ENCODE data around the gene ANKRD52. TPM values are rescaled to one million over a fixed set of nuclear protein-coding genes. Genes with fewer than 3 reads are reported as not detected.
"Not testable (repeated sequence)": the region's sequence is repeated elsewhere in the genome, so short reads cannot be mapped to it uniquely, and the experiment has no call there.

The ANKRD52 gene
- total RNA-seq, 2 donors from 2014 or later, result 18.5 to 29.0 TPM

- no peaks in the 10 kb centered on the region for H3K27me3 ChIP-seq (replicated peaks; ENCODE audit: insufficient read depth)
- TF ChIP-seq POLR2A (IDR thresholded peaks at IDR 0.05) (no peak), POLR2AphosphoS5 (IDR thresholded peaks at IDR 0.05) (no peak)
- TF ChIP-seq, protein P1, sequence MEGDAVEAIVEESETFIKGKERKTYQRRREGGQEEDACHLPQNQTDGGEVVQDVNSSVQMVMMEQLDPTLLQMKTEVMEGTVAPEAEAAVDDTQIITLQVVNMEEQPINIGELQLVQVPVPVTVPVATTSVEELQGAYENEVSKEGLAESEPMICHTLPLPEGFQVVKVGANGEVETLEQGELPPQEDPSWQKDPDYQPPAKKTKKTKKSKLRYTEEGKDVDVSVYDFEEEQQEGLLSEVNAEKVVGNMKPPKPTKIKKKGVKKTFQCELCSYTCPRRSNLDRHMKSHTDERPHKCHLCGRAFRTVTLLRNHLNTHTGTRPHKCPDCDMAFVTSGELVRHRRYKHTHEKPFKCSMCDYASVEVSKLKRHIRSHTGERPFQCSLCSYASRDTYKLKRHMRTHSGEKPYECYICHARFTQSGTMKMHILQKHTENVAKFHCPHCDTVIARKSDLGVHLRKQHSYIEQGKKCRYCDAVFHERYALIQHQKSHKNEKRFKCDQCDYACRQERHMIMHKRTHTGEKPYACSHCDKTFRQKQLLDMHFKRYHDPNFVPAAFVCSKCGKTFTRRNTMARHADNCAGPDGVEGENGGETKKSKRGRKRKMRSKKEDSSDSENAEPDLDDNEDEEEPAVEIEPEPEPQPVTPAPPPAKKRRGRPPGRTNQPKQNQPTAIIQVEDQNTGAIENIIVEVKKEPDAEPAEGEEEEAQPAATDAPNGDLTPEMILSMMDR (IDR thresholded peaks at IDR 0.05), result no peak
- no peak overlapping the region for H3K27ac ChIP-seq
- intact Hi-C loops (cut with DNase I), result no loop called here
- H3K4me3 ChIP-seq, result no peak overlapping the region
- DNase-seq (ENCODE audit: low spot score), result no peak
- H3K4me1 ChIP-seq (replicated peaks), result no peaks in the 10 kb centered on the region
- peaks cover 6 to 14% of the 10 kb centered on the region in 2 donors for H3K36me3 ChIP-seq
- H3K9me3 ChIP-seq, result no peaks in the 10 kb centered on the region
These were observed 53.9 kb downstream of the ANKRD52 start for GRCh38 chr12:56204275-56204674.

DNA sequence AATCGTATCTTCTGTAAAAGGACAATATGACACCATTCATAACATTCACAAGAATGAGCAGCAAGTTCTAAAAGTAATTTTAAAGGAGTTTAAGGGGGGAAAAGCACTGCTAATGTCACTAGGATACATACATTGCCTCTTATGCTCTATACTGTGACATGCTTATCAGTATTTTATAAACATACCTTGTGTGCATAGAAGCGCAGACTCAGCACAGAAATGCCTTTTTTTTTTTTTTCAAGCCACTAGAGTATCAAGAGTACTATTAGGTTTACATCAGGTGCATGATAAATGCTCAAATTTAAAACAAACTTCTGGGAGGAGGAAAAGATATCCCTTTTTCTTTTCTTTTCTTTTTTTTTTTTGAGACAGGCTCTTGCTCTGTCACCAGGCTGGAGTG, 55.3 kb downstream of the ANKRD52 start:
- TF ChIP-seq POLR2AphosphoS5 (IDR thresholded peaks at IDR 0.05) (no peak), POLR2A (IDR thresholded peaks at IDR 0.05) (no peak)
- TF ChIP-seq, protein P1 (IDR thresholded peaks at IDR 0.05), result no peak
- no peaks in the 10 kb centered on the region for H3K27me3 ChIP-seq (replicated peaks; ENCODE audit: insufficient read depth)
- DNase-seq (ENCODE audit: low spot score), result no peak
- intact Hi-C loops (cut with DNase I), result no loop called here
- 46% methylated on average over 2 of the region's 2 CpGs for WGBS
- H3K27ac ChIP-seq, result no peak overlapping the region
- no peaks in the 10 kb centered on the region for H3K4me1 ChIP-seq (replicated peaks)
- H3K9me3 ChIP-seq, result no peaks in the 10 kb centered on the region
- peaks cover 4 to 10% of the 10 kb centered on the region in 2 donors for H3K36me3 ChIP-seq
- H3K4me3 ChIP-seq, result no peak overlapping the region

DNA sequence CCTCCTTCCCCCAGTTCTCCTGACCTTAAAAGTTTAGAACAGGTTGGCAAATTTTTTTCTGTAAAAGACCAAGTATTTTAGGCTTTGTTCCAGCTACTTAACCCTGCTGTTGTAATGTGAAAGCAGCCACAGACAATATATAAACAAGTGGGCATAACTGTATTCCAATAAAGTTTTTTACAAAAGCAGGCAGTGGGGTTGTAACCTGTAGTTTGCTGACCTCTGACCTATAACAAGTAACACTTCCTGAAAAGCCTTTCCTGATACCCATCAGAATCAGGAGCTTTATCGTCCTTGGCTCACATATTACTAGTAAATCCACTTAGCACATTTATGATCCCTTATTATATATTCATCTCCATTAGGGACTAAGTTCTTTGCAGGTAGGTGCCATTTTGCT, 55.8 kb downstream of the ANKRD52 start:
- H3K27ac ChIP-seq, result no peak overlapping the region
- TF ChIP-seq, protein P1 (IDR thresholded peaks at IDR 0.05), result no peak
- TF ChIP-seq POLR2A (IDR thresholded peaks at IDR 0.05), result no peak
- TF ChIP-seq POLR2AphosphoS5 (IDR thresholded peaks at IDR 0.05), result no peak
- intact Hi-C loops (cut with DNase I), result no loop called here
- no peak overlapping the region for H3K4me3 ChIP-seq
- no peak for DNase-seq (ENCODE audit: low spot score)
- 15% methylated on average over 1 of the region's 1 CpG for WGBS
- no peaks in the 10 kb centered on the region for H3K4me1 ChIP-seq (replicated peaks)
- peaks cover 0 to 6% of the 10 kb centered on the region in 2 donors for H3K36me3 ChIP-seq
- no peaks in the 10 kb centered on the region for H3K9me3 ChIP-seq
- no peaks in the 10 kb centered on the region for H3K27me3 ChIP-seq (replicated peaks; ENCODE audit: insufficient read depth)

DNA sequence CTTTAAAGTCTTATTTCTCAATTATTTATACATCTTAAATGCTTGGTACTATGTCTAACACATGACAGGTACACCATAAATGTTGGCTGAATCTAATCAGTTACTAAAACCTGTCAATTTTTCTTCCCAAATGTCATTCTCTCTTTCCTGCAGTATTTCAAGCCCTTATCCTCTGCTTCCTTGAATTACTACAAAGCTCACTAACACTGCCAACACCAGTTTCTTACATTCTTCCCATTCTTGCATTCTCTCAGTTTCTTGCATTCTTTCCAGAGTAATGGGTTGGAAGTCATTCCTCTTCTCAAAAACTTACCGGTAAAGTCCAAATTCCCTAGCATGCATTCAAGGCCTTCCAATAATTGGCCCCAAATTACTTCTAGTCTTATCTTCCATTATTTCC, 59.3 kb downstream of the ANKRD52 start:
- WGBS, result 85% methylated on average over 1 of the region's 1 CpG
- intact Hi-C loops (cut with DNase I), result loop anchor here (10.0 kb wide), 1 partner anchor 266 kb away; the partner anchor contains the start of gene SPRYD4
- Histone ChIP-seq H3K9me3 (no peaks in the 10 kb centered on the region), H3K4me3 (no peak overlapping the region), H3K27me3 (replicated peaks; ENCODE audit: insufficient read depth) (no peaks in the 10 kb centered on the region), H3K36me3 (no peaks in the 10 kb centered on the region), H3K27ac (no peak overlapping the region), H3K4me1 (replicated peaks) (no peaks in the 10 kb centered on the region)
- TF ChIP-seq, protein P1 (IDR thresholded peaks at IDR 0.05), result no peak
- TF ChIP-seq POLR2A (IDR thresholded peaks at IDR 0.05) (no peak), POLR2AphosphoS5 (IDR thresholded peaks at IDR 0.05) (no peak)
- no peak for DNase-seq (ENCODE audit: low spot score)

- TF ChIP-seq POLR2AphosphoS5 (IDR thresholded peaks at IDR 0.05), result no peak
- TF ChIP-seq, protein P1 (IDR thresholded peaks at IDR 0.05), result no peak
- WGBS, result 83% methylated on average over 9 of the region's 9 CpGs
- no peaks in the 10 kb centered on the region for H3K4me1 ChIP-seq (replicated peaks)
These were observed 60.1 kb downstream of the ANKRD52 start for GRCh38 chr12:56197921-56198635.

GRCh38 chr12:56196818-56197550, 61.2 kb downstream of the ANKRD52 start:
- H3K27me3 ChIP-seq (replicated peaks; ENCODE audit: insufficient read depth); H3K27ac ChIP-seq; DNase-seq (ENCODE audit: low spot score); H3K9me3 ChIP-seq; H3K4me3 ChIP-seq; H3K4me1 ChIP-seq (replicated peaks); H3K36me3 ChIP-seq: not testable (repeated sequence)
- 55% methylated on average over 11 of the region's 11 CpGs for WGBS
- intact Hi-C loops (cut with DNase I), result loop anchor here (10.0 kb wide), 1 partner anchor 268 kb away; the partner anchor contains the start of gene SPRYD4

More at GRCh38 chr12:56197921-56198635, 60.1 kb downstream of the ANKRD52 start:
- no peak overlapping the region for H3K27ac ChIP-seq
- intact Hi-C loops (cut with DNase I), result loop anchor here (10.0 kb wide), 1 partner anchor 267 kb away; the partner anchor contains the start of gene SPRYD4
- no peak overlapping the region for H3K4me3 ChIP-seq
- H3K9me3 ChIP-seq, result no peaks in the 10 kb centered on the region
- no peaks in the 10 kb centered on the region for H3K27me3 ChIP-seq (replicated peaks; ENCODE audit: insufficient read depth)
- no peak for DNase-seq (ENCODE audit: low spot score)
- H3K36me3 ChIP-seq, result no peaks in the 10 kb centered on the region
